ENCODE data around the gene ITGB1BP1.

- TF ChIP-seq, protein P1, sequence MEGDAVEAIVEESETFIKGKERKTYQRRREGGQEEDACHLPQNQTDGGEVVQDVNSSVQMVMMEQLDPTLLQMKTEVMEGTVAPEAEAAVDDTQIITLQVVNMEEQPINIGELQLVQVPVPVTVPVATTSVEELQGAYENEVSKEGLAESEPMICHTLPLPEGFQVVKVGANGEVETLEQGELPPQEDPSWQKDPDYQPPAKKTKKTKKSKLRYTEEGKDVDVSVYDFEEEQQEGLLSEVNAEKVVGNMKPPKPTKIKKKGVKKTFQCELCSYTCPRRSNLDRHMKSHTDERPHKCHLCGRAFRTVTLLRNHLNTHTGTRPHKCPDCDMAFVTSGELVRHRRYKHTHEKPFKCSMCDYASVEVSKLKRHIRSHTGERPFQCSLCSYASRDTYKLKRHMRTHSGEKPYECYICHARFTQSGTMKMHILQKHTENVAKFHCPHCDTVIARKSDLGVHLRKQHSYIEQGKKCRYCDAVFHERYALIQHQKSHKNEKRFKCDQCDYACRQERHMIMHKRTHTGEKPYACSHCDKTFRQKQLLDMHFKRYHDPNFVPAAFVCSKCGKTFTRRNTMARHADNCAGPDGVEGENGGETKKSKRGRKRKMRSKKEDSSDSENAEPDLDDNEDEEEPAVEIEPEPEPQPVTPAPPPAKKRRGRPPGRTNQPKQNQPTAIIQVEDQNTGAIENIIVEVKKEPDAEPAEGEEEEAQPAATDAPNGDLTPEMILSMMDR (CRISPR knock-in tag; IDR thresholded peaks at IDR 0.05), result no peak
- TF ChIP-seq ZNF589 (CRISPR knock-in tag; conservative IDR thresholded peaks at IDR 0.05) (no peak), ZNF329 (CRISPR knock-in tag; IDR thresholded peaks at IDR 0.05; ENCODE audit: low read depth) (no peak), ZBTB39 (CRISPR knock-in tag; IDR thresholded peaks at IDR 0.05) (no peak), POLR2A (IDR thresholded peaks at IDR 0.05; ENCODE audit: insufficient read depth in 1 of 2, low read depth in 2 of 2, low read length in 2 of 2) (no peak), EP300 (IDR thresholded peaks at IDR 0.05; ENCODE audit: low read depth in 2 of 2, low read length in 2 of 2) (no peak), EP300 (CRISPR knock-in tag; IDR thresholded peaks at IDR 0.05; ENCODE audit: borderline replicate concordance) (no peak)
Measured at GRCh38 chr2:9385841-9386240, 37.5 kb downstream of the ITGB1BP1 start.

Data from HepG2 (cell line).